ENCODE measurements around the gene SCN3A.

The SCN3A gene

DNA sequence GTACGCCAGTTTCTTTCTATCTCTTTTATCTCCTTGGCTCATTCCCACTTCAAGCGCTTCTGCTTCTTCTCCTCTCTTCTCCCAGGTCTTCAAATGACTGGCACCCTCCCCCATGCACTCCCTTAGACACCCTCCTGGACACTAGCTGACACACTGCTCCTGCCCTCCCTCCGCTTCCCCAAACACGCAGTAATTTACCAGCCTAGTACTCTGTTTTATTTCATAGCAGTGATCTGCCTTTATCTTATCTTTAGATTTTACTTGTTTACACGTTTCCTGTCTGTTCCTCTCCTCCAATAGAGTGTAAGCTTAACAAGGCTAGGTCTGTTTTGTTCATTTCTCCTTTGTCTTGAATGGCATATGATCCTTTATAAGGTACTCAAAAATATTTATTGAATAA is 93.9 kb downstream of the SCN3A start:
- no peak for DNase-seq

DNA sequence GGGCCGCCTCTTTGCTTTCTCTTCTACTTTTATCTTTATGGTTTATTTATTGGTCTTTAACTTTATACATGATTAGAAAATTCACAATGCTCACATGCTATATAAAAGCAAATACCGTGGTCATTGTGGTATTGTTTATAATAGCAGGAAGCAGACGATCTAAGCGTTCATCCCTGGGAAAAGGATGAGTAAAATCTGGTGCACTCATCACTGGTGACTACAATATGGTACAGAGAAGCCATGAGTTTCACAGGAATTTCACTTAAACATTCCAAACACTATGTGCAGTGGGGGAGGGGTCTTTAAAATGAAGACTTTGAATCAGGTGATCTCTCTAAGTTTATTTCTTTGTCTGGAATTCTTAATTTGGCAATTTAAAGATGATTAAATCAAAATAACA is 97.9 kb downstream of the SCN3A start:
- no peak for DNase-seq

DNA sequence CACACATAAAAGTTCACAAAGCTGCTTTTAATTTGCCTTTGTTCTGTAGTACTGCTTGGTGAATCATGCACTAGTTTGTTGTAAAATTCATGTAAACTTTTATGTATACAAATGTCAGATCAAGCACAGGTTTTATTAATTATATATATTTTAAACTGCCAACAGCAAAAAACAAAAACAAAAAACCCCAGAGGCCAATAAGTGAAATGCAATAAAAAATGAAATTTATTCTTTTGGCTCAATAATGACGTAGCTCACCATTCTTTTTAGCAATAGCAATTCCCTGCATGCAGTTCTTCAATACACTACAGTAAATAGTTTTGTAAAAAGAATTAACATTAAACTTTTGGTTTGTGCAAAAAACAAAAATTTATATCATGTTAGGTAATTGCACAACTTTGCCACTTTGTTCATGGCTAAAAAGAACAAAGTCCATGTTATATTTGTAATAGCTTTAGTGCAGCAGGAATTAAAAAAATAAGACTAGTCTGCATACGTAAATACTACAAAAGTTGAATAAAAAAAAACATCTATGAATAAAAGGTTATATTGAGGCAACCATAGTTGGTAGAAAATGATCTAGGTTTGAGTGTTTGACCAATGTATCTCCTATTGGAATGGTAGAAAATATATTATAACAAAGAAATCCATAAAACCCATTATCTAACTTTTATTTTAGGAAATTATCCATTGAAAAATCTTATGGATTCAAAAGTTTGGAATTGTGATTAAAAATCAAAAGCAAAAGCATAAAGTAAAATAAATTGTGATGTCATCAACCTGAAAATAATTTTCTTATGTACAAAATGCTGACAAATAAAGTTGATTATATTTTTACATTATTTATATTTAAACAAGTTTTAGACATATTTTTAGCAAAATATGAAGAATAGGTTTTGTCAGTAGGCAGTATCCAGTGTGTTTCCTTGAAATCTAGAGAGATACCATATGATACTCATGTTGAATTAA is 115.6 kb downstream of the SCN3A start:
- DNase-seq, result no peak

DNA sequence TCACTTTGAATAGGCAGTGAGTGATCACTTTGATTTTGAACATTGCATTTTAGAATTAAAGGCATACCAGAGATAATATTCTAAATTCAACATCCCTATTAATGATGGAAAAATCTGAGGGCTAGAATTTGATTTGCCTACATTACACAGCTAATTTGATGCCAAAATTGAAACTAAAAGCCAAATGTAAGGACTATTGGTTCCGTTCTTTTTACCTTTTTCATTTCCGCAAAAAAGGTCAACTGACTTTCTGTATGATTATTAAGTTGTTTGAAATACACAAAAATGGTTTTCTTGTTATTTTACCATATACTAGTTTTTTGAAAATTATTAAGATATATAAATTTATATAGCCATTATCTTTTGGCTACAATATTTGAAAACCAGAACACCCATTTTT is 117.5 kb downstream of the SCN3A start:
- no peak for DNase-seq

DNA sequence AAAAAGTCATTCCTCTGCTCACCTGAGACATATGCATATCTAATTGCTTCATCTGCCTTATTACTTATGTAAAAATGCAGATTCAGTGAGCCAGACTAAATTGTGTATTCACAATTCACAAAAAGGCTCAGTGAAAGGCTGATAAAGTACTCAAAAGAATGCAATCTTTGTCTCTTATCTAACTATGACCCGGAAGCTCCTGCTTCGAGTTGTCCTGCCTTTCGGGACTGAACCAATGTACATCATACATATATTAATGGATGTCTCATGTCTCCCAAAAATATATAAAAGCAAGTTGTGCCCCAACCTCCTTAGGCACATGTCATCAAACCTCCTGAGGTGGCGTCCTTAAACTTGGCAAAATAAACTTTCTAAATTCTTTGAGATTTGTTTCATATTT is 120.5 kb downstream of the SCN3A start:
- DNase-seq, result no peak

DNA sequence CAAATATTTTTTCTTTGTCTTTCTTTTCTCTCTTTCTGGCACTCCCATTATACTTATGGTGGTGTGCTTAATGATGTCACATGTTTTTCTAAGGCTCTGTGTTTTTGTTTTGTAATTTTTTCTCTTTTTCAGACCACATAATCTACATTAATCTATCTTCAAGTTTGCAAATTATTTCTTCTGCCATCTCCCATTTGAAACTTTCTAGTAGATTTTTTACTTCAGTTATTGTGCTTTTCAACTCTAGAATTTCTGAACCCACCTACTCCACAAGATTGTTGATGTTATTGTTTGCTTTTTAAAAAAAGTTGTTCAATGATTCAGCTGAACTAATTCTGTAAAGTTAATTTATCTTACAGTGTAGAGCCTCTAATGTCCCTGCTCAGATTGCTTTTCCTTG is 121.4 kb downstream of the SCN3A start:
- no peak for DNase-seq

DNA sequence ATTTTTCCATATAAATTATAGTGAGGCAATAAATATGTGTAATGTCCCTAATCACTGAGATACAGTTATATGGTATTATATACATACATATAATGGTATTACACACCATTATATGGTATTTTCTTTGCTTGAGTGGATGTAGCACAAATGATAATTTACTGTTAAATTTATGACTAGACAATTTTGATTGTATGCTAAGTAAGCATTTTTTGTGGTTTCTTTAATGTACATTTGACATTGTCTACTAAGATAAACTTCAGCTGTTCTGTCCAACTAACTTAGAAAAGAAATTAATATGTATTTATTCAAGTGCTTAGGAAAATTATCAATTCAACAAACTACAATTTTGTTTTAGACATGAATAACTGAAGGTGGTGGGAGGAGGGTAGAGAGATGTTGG is 122.6 kb downstream of the SCN3A start:
- no peak for DNase-seq

DNA sequence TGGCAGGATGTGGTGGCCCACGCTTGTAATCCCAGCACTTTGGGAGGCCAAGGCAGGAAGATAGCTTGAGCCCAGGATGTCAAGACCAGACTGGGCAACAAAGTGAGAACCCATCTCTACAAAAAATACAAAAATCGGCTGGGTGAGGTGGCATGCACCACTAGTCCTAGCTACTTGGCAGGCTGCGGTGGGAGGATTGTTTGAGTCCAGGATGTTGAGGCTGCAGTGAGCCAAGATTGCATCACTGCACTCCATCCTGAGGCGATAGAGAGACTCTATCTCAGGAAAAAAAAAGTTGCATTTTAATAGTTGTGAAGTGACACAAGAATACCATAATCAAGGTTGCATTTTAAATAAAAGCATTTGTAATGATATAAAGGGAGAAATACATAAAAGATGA is 124.4 kb downstream of the SCN3A start:
- DNase-seq, result no peak

DNA sequence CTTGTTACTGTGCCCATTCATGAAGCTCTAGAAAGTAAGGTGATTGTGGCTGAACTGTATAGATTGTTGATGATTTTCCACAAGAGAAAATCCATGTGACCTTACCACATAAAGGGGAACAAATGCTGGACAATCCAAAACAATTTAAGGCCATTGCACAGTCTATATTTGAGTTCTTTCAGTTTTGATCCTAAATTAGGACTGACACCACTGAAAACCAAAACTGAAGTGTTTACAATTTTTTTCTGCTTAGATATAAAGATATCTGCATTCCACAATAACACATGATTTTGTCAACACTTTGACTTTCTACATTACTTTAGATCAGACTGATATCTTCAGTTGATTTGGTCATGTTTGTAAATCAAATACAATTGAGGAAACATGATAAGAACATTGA is 124.9 kb downstream of the SCN3A start:
- no peak for DNase-seq

DNA sequence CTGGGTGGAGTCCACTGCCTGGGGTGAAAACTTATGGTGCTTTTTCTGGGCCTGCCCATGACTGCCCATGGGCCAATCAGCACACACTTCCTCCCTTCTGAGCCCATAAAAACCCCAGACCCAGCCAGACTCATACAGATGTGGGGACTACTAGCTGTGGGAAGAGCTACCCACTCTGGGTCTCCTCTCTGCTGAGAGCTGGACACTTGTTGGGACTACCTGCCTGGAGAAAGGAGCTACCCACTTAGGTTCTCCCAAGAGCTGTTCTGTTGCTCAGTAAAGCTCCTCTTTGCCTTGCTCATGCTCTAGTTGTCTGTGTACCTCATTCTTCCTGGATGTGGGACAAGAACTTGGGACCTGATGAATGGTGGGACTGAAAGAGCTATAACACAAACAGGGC is 129.0 kb downstream of the SCN3A start:
- no peak for DNase-seq

DNA sequence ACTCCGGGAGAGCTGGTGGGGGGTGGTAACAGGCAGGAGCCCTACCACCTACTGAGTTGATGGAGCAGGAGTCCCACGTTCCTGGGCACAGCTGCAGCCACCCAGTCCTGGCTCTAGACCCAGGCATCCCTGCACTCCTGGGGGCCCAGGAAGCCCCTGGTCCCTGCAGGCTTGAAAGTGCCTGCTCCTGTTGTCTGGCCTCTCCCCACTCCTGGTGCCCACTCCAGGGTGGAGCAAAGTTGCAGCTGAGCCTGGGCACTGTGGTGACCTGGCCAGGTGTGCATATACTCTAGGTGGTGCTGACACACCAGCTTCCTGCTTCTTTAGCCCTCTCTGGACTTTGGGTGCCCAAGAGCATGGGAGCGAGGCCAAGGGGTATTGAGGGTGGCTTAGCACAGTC is 129.5 kb downstream of the SCN3A start:
- DNase-seq, result no peak

DNA sequence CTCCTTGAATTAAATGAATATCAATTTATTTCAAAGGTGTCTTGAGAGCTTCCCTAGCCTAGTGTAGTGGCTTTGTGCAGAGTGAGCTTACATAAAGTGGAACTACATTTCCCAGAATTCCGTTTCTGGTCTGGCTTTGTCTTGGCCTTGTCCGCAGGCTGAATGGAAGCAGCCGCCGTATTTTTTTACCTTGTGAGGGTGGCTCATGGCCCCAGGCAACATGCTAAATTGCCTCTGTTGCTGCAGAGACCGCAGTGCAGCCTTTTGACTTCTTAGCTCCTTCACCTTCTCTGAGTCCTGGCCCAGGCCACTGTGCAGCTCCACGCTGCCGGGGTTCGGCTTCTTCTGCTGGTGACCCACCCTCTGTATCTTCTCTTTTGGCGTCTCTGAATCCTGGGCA is 133.8 kb downstream of the SCN3A start:
- DNase-seq, result no peak

DNA sequence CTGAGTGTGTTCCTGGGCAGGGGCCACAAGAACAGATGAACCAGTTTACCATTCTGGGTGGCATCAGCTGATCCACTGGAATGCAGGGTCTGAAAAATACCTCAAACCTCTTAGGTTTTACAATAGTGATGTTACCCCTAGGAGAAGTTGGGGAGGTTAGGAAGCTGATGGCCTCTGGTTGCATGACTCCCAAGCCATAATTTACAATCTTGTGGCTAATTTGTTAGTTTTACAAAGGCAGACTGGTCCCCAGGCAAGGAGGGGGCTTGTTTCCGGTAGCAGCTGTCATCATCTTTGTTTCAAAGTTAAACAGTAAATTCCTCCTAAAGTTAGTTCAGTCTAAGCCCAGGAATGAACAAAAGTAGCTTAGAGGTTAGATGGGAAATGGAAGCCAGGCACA is 134.7 kb downstream of the SCN3A start:
- no peak for DNase-seq

DNA sequence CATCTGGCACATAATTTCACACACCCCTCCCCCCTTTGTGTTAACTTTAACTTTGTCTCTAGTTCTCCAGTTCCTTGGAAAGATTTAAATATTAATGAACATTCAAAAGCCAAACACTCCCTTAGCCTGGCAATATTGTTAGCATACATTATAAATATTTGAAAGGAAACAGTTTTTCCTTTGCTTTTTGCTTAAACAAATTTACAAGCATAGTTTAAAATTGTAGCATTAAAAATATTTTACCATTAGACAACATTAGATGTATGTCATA is 135.4 kb downstream of the SCN3A start:
- no peak for DNase-seq

DNA sequence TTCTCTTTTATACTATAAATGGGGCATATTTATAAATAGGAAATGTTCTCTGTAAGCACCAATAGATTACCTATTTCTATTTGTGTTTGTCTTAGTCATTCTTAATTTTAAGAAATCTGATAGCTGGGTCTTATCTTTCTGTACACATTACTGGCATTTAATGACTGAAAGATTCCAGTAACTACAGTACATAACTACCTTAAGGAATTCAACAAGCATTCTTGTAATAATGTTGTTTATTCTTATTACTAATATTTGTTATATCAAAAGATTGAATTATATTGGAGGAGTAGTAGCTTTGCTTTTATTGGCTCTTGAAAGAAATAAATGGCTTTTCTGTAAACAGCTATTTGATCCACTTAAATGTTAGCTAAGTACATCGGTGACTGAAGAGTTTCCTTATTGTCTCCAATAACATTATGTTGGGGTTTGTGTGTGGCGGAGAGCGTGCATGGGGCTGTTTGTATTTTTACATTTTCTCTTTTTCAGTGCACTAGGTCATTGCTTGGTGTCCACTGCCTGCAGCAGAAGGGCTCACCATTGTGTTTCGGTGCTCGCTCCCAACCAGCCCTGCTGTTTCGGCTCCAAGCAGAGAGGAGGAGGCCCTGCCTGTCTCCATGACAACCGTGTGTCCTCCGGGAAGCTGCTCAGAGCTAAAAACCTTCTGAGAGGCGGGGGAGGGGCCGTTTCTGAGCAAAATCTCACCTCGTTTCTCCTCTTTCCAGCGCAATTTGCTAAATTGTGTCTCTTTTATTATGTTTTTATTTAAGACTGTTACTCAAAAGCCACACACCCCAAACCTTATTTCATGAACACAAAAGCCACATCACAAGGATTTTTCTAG is 136.0 kb downstream of the SCN3A start:
- DNase-seq, result no peak

DNA sequence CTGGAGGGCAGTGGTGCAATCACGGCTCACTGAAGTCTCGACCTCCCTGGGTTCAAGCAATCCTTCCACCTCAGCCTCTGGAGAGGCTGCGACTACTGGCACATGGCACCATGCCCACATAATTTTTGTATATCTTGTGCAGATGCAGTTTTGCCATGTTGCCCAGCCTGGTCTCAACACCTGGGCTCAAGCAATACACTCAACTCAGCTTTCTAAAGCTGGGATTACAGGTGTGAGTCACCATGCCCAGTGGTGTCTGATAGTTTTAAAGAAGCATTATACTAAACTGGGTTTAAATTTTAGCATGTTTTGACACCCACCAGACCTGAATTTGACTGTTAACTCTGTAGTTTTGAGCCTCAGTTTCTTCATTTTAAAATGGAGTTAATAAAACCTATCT is 139.1 kb downstream of the SCN3A start:
- DNase-seq, result no peak

DNA sequence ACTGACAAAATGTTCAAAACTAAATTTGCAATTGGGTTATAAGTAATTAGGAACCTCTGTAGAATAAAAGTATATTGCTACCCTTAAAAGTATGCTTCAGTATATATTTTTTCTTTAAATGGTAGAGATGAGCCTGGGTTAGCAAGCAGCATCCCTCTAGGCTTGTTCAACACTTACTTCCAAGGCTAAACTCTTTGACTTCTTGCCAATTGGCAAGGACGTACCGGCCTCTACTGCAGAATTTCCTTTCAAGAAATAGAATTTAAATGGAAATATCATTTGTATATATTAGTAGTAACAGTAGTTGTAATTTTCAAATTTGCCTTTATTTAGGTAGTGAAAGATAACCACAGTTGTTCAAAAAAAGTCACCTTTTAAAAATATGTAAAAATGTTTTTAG is 143.4 kb downstream of the SCN3A start:
- no peak for DNase-seq

DNA sequence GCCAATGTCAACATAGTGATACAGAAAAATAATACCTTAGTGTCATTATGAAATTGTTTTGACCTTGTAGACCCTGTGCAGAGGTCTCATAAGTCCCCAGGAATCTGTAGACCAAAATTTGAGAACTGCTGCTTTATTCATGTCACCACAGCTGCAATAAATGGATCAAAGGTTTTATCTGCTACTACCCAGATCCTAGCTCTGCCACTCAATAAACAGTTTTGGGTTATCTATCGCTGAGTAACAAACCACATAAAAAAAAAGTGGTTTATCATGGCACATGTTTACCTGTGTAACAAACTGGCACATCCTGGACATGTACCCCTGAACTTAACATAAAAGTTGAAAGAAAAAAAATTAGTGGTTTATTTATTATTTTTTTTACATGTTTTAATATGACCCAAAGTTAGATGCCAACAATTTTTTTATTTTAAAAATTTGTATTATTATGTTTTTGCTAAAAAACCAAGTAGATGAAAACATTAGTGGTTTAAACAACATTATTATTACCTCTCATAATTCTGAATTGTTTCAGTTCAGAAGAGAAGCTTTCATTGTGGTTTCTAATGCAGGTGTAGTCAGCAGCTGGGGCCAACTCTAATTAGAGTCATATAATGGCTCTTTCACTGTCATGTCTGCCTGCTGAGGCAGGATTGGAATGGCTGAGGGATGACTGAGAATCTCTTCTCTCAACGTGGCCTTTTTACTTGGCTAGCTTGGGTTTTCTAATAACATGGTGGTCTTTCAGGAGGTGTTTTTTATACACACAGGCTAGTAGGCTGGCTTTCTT is 145.2 kb downstream of the SCN3A start:
- DNase-seq, result no peak

DNA sequence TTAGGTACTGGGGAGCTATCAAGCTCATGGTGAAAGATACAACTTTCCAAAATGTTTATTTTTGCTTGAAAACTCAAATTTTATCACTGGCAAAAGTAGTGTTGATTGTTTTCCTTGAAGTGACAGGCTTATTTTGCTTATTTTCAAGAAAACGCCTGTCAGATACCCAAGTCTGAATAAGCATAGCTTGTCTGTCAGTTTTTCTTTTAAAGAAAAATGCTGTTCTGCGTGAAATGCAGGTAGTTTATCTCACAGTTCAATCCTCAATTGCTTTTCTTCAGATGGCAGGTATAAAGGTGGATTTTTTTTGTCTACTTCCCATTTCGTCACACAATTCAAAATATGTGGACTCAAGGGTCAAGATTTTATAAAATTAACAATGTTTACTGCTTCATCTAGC is 145.9 kb downstream of the SCN3A start:
- DNase-seq, result no peak

DNA sequence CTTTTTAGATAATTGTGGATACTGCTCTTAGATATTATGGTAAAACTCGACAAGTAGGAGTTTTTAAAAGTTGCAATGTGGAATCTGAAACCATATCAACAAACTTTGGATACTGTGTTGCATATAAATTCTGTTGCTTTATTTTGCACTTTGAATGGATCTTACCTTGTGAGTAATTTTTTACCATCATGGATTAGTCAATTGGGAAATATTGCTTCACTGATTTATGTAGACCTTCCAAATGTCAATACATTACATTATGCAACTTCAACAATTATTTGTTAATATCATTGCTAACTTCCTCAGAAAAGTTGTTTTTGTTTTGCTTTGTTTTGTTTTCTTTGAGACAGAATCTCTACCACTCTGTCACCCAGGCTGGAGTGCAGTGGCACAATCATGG is 146.5 kb downstream of the SCN3A start:
- DNase-seq, result no peak

DNA sequence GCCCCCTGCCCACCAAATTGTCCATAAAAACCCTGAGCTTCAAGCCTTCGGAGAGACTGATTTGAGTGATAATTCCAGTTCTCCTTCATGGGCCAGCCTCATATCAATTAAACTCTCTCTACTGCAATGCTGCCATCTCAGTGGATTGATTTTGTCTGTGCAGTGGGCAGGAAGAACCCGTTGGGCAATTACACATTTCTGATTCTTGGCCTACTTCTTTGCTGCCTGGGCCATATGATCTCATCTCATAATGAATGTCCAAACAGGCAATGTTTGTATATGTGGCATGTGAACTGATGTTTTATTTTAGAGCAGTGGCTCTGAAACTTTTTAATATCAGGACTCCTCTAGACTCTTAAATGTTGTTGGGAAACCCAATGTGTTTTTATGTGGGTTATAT is 147.3 kb downstream of the SCN3A start:
- no peak for DNase-seq

DNA sequence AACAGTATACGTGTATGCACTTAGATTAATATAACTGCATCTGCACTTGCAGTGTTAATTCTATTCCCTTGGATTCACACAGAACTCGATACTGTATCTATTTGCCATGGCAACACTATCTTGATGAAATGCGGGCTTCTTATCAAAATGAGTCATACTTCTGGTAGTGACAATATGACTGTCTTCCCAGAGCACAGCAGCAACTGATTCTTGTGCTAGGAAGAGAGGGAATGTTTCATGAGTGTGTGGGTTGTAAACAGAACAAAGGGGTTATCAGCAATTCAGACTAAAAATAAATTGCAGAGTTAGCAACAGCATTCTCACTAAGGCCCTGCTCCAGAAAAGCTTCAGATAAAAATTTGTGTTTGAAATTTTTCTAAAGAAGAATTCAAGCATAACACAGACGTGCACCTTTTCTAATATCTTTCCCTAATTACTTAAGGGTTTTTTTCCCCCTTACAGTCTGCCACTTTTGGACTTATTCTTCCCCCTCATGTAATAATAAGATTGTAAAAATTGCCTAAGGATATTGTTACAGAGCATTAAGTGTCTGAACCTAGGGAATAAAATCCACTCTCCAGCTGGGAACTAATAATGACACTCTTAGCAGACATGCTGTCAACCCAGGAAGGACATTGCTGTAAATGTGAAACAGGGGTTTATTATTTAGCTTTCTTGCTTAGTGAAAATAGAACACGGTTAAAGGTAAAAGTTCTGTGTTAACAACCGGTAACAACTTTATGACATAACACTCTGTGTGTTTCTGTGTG is 148.6 kb downstream of the SCN3A start:
- DNase-seq, result no peak

DNA sequence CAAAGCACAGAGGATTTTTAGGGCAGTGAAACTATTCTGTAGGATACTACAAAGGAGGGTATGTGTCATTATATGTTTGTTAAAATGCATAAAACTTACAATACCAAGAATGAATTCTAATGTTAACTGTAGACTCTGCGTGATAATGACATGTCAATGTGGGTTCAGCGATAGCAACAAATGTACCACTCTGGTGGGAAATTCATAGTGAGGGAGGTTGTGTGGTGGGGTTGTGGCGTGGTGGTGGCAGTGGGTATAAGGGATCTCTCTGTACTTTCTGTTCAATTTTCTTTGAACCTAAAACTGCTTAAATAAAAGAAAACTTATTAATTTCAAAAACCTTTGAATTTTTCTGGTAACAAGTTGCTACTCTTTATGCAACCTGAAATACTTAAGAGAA is 149.2 kb downstream of the SCN3A start:
- no peak for DNase-seq

Data from activated naive CD4-positive, alpha-beta T cell treated with anti-CD3 and anti-CD28 coated beads, Interleukin-2, amount 50 U/mL, for 16 hours (primary cell).